Measurements from ENCODE around the gene AADAT. TPM values are rescaled to one million over a fixed set of nuclear protein-coding genes. Genes with fewer than 3 reads are reported as not detected.

Gene AADAT
- total and polyA plus RNA-seq, 7 experiments from 2014 or later, result not detected

DNA sequence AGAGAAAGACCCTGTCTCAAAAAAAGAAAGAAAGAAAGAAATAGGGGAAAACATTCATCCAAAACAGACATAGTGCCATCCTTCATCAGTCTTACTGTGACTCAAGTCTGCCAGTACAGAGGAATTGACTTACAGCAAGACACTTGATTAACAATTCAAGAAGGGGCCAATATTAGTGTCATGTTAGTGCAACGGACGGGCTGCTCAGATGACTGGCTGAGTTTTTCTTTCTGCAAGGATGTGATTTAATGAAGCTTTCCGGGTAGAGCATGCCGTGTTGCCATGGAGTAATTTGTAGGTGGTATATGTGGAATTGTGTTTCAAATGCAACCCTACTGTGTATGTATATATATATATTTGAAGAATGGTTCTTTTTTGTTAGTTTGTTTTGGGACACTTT lies 51.0 kb downstream of the AADAT start:
- ATAC-seq (no peak), DNase-seq (no peak)
- H3K9me3 ChIP-seq (ENCODE audit: control insufficient read depth in 2 of 3, low read length in 3 of 3), result no peaks in the 10 kb centered on the region
- intact Hi-C loops (cut with micrococcal nuclease), result no loop called here
- Mint-ChIP-seq H3K27me3 (peaks cover 0 to 2% (median 0%) of the 10 kb centered on the region in 5 donors), H3K4me1 (no peaks in the 10 kb centered on the region), H3K27ac (no peak overlapping the region), H3K9me3 (no peaks in the 10 kb centered on the region), H3K36me3 (no peaks in the 10 kb centered on the region), H3K4me3 (no peak overlapping the region)
- POLR2A ChIA-PET, result no interaction called here
- no peaks in the 10 kb centered on the region for H3K4me1 ChIP-seq (ENCODE audit: control insufficient read depth in 2 of 2, insufficient read depth in 2 of 2, low read length in 2 of 2)
- H3K27me3 ChIP-seq (ENCODE audit: control insufficient read depth in 2 of 2, insufficient read depth in 2 of 2, low read length in 2 of 2), result no peaks in the 10 kb centered on the region
- no peak overlapping the region for H3K4me3 ChIP-seq (ENCODE audit: low read length)
- no peak overlapping the region for H3K27ac ChIP-seq (ENCODE audit: low read depth, low read length)
- CTCF ChIA-PET, result no interaction called here
- no peaks in the 10 kb centered on the region for H3K36me3 ChIP-seq (ENCODE audit: control insufficient read depth in 2 of 3, insufficient read depth in 3 of 3, low read length in 3 of 3)

DNA sequence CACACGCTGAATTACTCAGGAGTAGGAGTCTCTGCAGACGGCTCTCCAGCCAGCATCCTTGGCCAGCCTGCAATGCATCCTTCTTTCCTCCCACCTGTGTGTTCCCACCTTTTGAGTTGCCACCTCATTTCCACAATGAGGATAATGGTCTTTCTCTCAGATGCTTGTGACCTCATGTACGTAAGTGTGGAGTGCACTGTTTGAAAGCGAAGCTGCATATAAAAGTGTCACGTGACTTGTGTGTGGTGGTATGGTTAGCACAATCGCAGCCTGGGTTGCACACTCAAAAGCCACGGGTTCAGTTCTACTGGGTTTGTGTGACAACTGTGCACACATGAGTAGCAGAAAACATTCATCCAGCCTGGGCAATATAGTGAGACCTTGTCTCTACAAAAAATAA lies 51.5 kb downstream of the AADAT start:
- Histone ChIP-seq H3K36me3 (ENCODE audit: control insufficient read depth in 2 of 3, insufficient read depth in 3 of 3, low read length in 3 of 3) (no peaks in the 10 kb centered on the region), H3K4me1 (ENCODE audit: control insufficient read depth in 2 of 2, insufficient read depth in 2 of 2, low read length in 2 of 2) (no peaks in the 10 kb centered on the region), H3K9me3 (ENCODE audit: control insufficient read depth in 2 of 3, low read length in 3 of 3) (no peaks in the 10 kb centered on the region), H3K27me3 (ENCODE audit: control insufficient read depth in 2 of 2, insufficient read depth in 2 of 2, low read length in 2 of 2) (no peaks in the 10 kb centered on the region), H3K27ac (ENCODE audit: low read depth, low read length) (no peak overlapping the region), H3K4me3 (ENCODE audit: low read length) (no peak overlapping the region)
- no peak for DNase-seq
- ChIA-PET CTCF (no interaction called here), POLR2A (no interaction called here)
- no peak for ATAC-seq
- intact Hi-C loops (cut with micrococcal nuclease), result no loop called here
- H3K27ac Mint-ChIP-seq, result no peak overlapping the region
- peaks cover 0 to 2% (median 0%) of the 10 kb centered on the region in 5 donors for H3K27me3 Mint-ChIP-seq
- H3K4me3 Mint-ChIP-seq, result no peak overlapping the region
- H3K4me1 Mint-ChIP-seq, result no peaks in the 10 kb centered on the region
- H3K36me3 Mint-ChIP-seq, result no peaks in the 10 kb centered on the region
- no peaks in the 10 kb centered on the region for H3K9me3 Mint-ChIP-seq

DNA sequence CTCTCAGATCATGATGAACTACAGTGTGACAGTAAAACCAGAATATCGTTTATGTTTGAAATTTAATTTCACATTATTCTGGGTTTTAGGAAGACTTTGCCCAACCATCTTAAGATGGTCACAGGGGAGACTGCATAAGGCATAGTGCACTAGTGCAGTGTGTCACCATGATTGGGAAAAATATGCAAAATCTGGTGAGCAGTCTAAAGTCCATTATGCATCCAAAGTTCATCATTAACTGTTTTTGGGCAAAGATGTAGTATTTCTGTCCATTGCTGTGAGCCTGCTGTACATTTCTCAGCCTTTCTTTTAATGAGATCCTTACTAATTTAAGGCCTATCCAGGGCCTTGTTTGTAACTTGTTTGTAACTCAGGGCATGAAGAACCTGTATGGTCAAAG lies 52.3 kb downstream of the AADAT start:
- H3K9me3 ChIP-seq (ENCODE audit: control insufficient read depth in 2 of 3, low read length in 3 of 3), result no peaks in the 10 kb centered on the region
- no peak overlapping the region for H3K27ac Mint-ChIP-seq
- no peaks in the 10 kb centered on the region for H3K27me3 ChIP-seq (ENCODE audit: control insufficient read depth in 2 of 2, insufficient read depth in 2 of 2, low read length in 2 of 2)
- H3K4me1 ChIP-seq (ENCODE audit: control insufficient read depth in 2 of 2, insufficient read depth in 2 of 2, low read length in 2 of 2), result no peaks in the 10 kb centered on the region
- H3K4me1 Mint-ChIP-seq, result no peaks in the 10 kb centered on the region
- no peak overlapping the region for H3K4me3 ChIP-seq (ENCODE audit: low read length)
- intact Hi-C loops (cut with micrococcal nuclease), result no loop called here
- CTCF ChIA-PET, result no interaction called here
- H3K9me3 Mint-ChIP-seq, result no peaks in the 10 kb centered on the region
- DNase-seq (no peak), ATAC-seq (no peak)
- H3K27ac ChIP-seq (ENCODE audit: low read depth, low read length), result no peak overlapping the region
- no peak overlapping the region for H3K4me3 Mint-ChIP-seq
- no peaks in the 10 kb centered on the region for H3K36me3 ChIP-seq (ENCODE audit: control insufficient read depth in 2 of 3, insufficient read depth in 3 of 3, low read length in 3 of 3)
- POLR2A ChIA-PET, result no interaction called here
- H3K27me3 Mint-ChIP-seq, result peaks cover 0 to 3% (median 0%) of the 10 kb centered on the region in 5 donors
- no peaks in the 10 kb centered on the region for H3K36me3 Mint-ChIP-seq

DNA sequence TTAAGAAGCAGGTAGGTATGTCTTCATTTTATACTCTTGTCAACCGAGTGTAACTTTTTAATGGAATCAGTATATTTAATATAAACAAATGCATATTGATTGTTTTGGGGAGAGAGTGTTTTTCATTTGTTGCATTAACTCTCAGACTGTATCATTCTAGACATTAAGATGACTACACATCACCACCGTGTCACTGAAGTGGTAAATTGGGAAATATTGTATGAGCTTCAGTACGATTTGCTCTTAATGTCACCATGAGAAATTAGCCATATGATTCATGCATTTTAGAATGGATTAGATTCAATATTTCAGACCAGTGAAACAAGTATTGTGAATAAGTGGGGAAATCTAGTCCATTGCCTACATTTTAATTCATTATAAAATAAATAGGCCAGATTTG lies 53.9 kb downstream of the AADAT start:
- no peak overlapping the region for H3K27ac Mint-ChIP-seq
- H3K27ac ChIP-seq (ENCODE audit: low read depth, low read length), result no peak overlapping the region
- no peak overlapping the region for H3K4me3 ChIP-seq (ENCODE audit: low read length)
- CTCF ChIA-PET, result no interaction called here
- DNase-seq (no peak), ATAC-seq (no peak)
- no peak overlapping the region for H3K4me3 Mint-ChIP-seq
- H3K9me3 Mint-ChIP-seq, result no peaks in the 10 kb centered on the region
- no peaks in the 10 kb centered on the region for H3K4me1 ChIP-seq (ENCODE audit: control insufficient read depth in 2 of 2, insufficient read depth in 2 of 2, low read length in 2 of 2)
- POLR2A ChIA-PET, result interaction anchor here (0.7 kb wide), 1 partner anchor 9 kb away, joined by 3 read pairs; no protein-coding TSS in a partner anchor
- H3K27me3 Mint-ChIP-seq, result peaks cover 0 to 8% (median 0%) of the 10 kb centered on the region in 5 donors
- intact Hi-C loops (cut with micrococcal nuclease), result no loop called here
- H3K36me3 ChIP-seq (ENCODE audit: control insufficient read depth in 2 of 3, insufficient read depth in 3 of 3, low read length in 3 of 3), result no peaks in the 10 kb centered on the region
- H3K36me3 Mint-ChIP-seq, result no peaks in the 10 kb centered on the region
- no peaks in the 10 kb centered on the region for H3K9me3 ChIP-seq (ENCODE audit: control insufficient read depth in 2 of 3, low read length in 3 of 3)
- H3K4me1 Mint-ChIP-seq, result no peaks in the 10 kb centered on the region
- H3K27me3 ChIP-seq (ENCODE audit: control insufficient read depth in 2 of 2, insufficient read depth in 2 of 2, low read length in 2 of 2), result no peaks in the 10 kb centered on the region

DNA sequence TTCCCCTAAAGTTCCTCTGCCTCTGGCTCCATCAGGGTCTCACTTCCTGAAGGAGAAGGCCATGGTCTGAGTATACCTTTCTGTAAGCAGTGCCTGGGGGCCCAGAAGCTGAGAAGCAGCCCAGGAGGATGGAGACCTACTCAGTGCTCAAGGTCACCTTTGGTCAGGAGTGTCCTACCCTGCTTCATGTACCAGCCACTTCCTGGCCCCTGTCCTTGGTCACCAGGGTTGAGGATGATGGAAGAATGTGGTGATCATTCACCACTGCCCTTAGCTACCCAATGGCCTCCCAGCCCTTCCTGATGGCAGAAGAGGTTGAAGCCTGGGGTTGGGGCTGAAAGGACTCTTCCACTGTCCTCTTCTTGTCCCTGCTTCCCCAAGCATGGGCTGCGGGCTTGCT lies 54.5 kb downstream of the AADAT start:
- no peaks in the 10 kb centered on the region for H3K27me3 ChIP-seq (ENCODE audit: control insufficient read depth in 2 of 2, insufficient read depth in 2 of 2, low read length in 2 of 2)
- ChIA-PET CTCF (no interaction called here), POLR2A (no interaction called here)
- intact Hi-C loops (cut with micrococcal nuclease), result no loop called here
- H3K9me3 ChIP-seq (ENCODE audit: control insufficient read depth in 2 of 3, low read length in 3 of 3), result no peaks in the 10 kb centered on the region
- no peaks in the 10 kb centered on the region for H3K36me3 ChIP-seq (ENCODE audit: control insufficient read depth in 2 of 3, insufficient read depth in 3 of 3, low read length in 3 of 3)
- Mint-ChIP-seq H3K27ac (no peak overlapping the region), H3K27me3 (peaks cover 0 to 8% (median 0%) of the 10 kb centered on the region in 5 donors), H3K4me3 (no peak overlapping the region), H3K9me3 (no peaks in the 10 kb centered on the region), H3K4me1 (no peaks in the 10 kb centered on the region), H3K36me3 (no peaks in the 10 kb centered on the region)
- ATAC-seq, result no peak
- no peak overlapping the region for H3K4me3 ChIP-seq (ENCODE audit: low read length)
- no peak overlapping the region for H3K27ac ChIP-seq (ENCODE audit: low read depth, low read length)
- no peaks in the 10 kb centered on the region for H3K4me1 ChIP-seq (ENCODE audit: control insufficient read depth in 2 of 2, insufficient read depth in 2 of 2, low read length in 2 of 2)
- DNase-seq, result no peak

DNA sequence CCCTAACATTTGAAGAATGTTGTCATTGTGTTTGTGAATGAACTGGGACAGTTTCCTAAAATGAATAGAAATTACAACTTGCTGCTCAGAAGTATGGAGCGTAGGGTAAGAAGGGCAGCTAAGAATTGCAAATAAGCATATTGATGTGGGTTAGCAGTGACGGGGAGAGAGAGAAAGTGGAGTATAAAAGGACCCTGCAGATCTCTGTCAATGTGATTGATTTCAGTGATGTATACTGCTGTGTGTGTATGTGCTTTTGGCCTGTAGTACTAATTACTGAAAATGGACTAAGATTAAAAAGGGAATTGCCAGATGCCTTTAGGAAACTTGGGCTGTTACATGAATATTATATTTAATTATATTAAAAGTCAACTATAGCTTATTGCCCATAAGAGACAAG lies 55.8 kb downstream of the AADAT start:
- no peaks in the 10 kb centered on the region for H3K36me3 ChIP-seq (ENCODE audit: control insufficient read depth in 2 of 3, insufficient read depth in 3 of 3, low read length in 3 of 3)
- H3K9me3 Mint-ChIP-seq, result no peaks in the 10 kb centered on the region
- no peak overlapping the region for H3K27ac ChIP-seq (ENCODE audit: low read depth, low read length)
- intact Hi-C loops (cut with micrococcal nuclease), result no loop called here
- no peaks in the 10 kb centered on the region for H3K36me3 Mint-ChIP-seq
- no peaks in the 10 kb centered on the region for H3K4me1 Mint-ChIP-seq
- CTCF ChIA-PET, result no interaction called here
- DNase-seq (no peak), ATAC-seq (no peak)
- H3K9me3 ChIP-seq (ENCODE audit: control insufficient read depth in 2 of 3, low read length in 3 of 3), result no peaks in the 10 kb centered on the region
- no peak overlapping the region for H3K27ac Mint-ChIP-seq
- H3K4me3 ChIP-seq (ENCODE audit: low read length), result no peak overlapping the region
- peaks cover 0 to 13% (median 0%) of the 10 kb centered on the region in 5 donors for H3K27me3 Mint-ChIP-seq
- H3K4me1 ChIP-seq (ENCODE audit: control insufficient read depth in 2 of 2, insufficient read depth in 2 of 2, low read length in 2 of 2), result no peaks in the 10 kb centered on the region
- H3K4me3 Mint-ChIP-seq, result no peak overlapping the region
- no peaks in the 10 kb centered on the region for H3K27me3 ChIP-seq (ENCODE audit: control insufficient read depth in 2 of 2, insufficient read depth in 2 of 2, low read length in 2 of 2)
- POLR2A ChIA-PET, result no interaction called here

DNA sequence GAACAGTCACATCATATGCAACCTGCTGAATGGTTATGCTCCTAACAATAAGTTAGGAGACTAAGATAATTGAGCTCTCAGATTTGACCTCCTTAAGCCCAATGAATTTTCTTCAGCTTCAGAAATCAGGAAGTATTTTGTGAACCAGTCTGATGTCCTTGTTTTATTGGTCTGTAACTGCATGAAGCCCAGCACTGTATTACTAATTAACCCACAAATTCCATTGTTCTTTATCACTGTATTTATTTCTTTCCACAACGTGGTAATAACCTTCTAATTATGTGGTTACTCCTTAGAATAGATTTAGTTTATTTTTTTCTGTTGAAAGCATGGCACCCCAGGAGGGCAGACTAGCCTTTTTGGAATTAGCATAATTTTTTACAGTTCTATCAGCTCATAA lies 59.6 kb downstream of the AADAT start:
- ChIA-PET CTCF (no interaction called here), POLR2A (interaction anchor here (0.6 kb wide), 1 partner anchor 408 kb away, joined by 3 read pairs; no protein-coding TSS in a partner anchor)
- ATAC-seq (no peak), DNase-seq (no peak)
- peaks cover 6 to 14% (median 11%) of the 10 kb centered on the region in 7 donors for H3K4me1 Mint-ChIP-seq
- H3K27me3 Mint-ChIP-seq, result peaks cover 0 to 41% (median 8%) of the 10 kb centered on the region in 5 donors
- H3K9me3 Mint-ChIP-seq, result peaks cover 0 to 4% (median 0%) of the 10 kb centered on the region in 11 donors
- Histone ChIP-seq H3K4me3 (ENCODE audit: low read length) (no peak overlapping the region), H3K9me3 (ENCODE audit: control insufficient read depth in 2 of 3, low read length in 3 of 3) (no peaks in the 10 kb centered on the region), H3K36me3 (ENCODE audit: control insufficient read depth in 2 of 3, insufficient read depth in 3 of 3, low read length in 3 of 3) (no peaks in the 10 kb centered on the region), H3K4me1 (ENCODE audit: control insufficient read depth in 2 of 2, insufficient read depth in 2 of 2, low read length in 2 of 2) (peaks cover 0 to 7% of the 10 kb centered on the region in 2 donors), H3K27ac (ENCODE audit: low read depth, low read length) (no peak overlapping the region), H3K27me3 (ENCODE audit: control insufficient read depth in 2 of 2, insufficient read depth in 2 of 2, low read length in 2 of 2) (no peaks in the 10 kb centered on the region)
- H3K27ac Mint-ChIP-seq, result no peak overlapping the region
- peaks cover 0 to 2% (median 0%) of the 10 kb centered on the region in 5 donors for H3K36me3 Mint-ChIP-seq
- H3K4me3 Mint-ChIP-seq, result no peak overlapping the region
- intact Hi-C loops (cut with micrococcal nuclease), result no loop called here
